Gastroesophageal sphincter (tissue), 3 donors: ENCODE measurements around the gene KCTD15.

Experiments used
- POLR2A ChIP-seq, 2 donors: fragments of 450-650 bp; IDR thresholded peaks; one replicate each; pipeline ENCODE4 v1.6.1; 2017; ENCODE audit warnings: antibody characterized with exemption in 2 of 2, mild to moderate bottlenecking in 2 of 2, moderate library complexity in 1 of 2
- POLR2AphosphoS5 ChIP-seq: sonication (generic); formaldehyde crosslinking; IDR thresholded peaks from one replicate; pipeline ENCODE4 v1.6.1; 2017; ENCODE audit warnings: antibody characterized with exemption
- TF ChIP-seq, protein P1 (sequence below), 4 experiments: fragments of 200-600 bp in 2 of 4; fragments of 450-650 bp in 2 of 4; sonication (generic) in 1 of 4; IDR thresholded peaks; one replicate each; pipeline ENCODE4 v1.5.1; 2017 to 2019; ENCODE audit warnings: antibody characterized with exemption in 4 of 4, mild to moderate bottlenecking in 2 of 4, moderate library complexity in 2 of 4

- TF ChIP-seq, protein P1, sequence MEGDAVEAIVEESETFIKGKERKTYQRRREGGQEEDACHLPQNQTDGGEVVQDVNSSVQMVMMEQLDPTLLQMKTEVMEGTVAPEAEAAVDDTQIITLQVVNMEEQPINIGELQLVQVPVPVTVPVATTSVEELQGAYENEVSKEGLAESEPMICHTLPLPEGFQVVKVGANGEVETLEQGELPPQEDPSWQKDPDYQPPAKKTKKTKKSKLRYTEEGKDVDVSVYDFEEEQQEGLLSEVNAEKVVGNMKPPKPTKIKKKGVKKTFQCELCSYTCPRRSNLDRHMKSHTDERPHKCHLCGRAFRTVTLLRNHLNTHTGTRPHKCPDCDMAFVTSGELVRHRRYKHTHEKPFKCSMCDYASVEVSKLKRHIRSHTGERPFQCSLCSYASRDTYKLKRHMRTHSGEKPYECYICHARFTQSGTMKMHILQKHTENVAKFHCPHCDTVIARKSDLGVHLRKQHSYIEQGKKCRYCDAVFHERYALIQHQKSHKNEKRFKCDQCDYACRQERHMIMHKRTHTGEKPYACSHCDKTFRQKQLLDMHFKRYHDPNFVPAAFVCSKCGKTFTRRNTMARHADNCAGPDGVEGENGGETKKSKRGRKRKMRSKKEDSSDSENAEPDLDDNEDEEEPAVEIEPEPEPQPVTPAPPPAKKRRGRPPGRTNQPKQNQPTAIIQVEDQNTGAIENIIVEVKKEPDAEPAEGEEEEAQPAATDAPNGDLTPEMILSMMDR (IDR thresholded peaks at IDR 0.05) = no peak
- no peak for TF ChIP-seq POLR2AphosphoS5
- TF ChIP-seq POLR2A (IDR thresholded peaks at IDR 0.05) = no peak
Observed at GRCh38 chr19:33781996-33782395, 14.7 kb upstream of the KCTD15 start.
